SW480 (cell line): Measurements from ENCODE around the gene MOB1B.
"Not testable (repeated sequence)": the region's sequence is repeated elsewhere in the genome, so short reads cannot be mapped to it uniquely, and the experiment has no call there.

Experiments used
- DNase-seq: peaks from one replicate; pipeline ENCODE4 v3.0.0-alpha.2; 2016; ENCODE audit warnings: low spot score

MOB1B gene

GRCh38 chr4:70901984-70902576 lies at the start of gene MOB1B:
TSS of gene MOB1B (plus strand) at chr4:70902369. CDS start at chr4:70902537, 168 bp downstream.
- peak; percentile 71 for DNase-seq

- DNase-seq, result no peak
These were observed 46.7 kb upstream of the MOB1B start for GRCh38 chr4:70855464-70855863.

- DNase-seq, result no peak
These were observed 43.7 kb upstream of the MOB1B start for GRCh38 chr4:70858454-70858853.

GRCh38 chr4:70859066-70859465 lies 43.1 kb upstream of the MOB1B start:
- DNase-seq, result no peak

- DNase-seq, result no peak
These were observed 38.9 kb upstream of the MOB1B start for GRCh38 chr4:70863099-70863790.

GRCh38 chr4:70868778-70869177 lies 33.4 kb upstream of the MOB1B start:
- no peak for DNase-seq

GRCh38 chr4:70873216-70873615 lies 29.0 kb upstream of the MOB1B start:
- DNase-seq, result no peak

- no peak for DNase-seq
These were observed 27.7 kb upstream of the MOB1B start for GRCh38 chr4:70874268-70875156.

- DNase-seq, result no peak
These were observed 24.6 kb upstream of the MOB1B start for GRCh38 chr4:70877556-70877955.

GRCh38 chr4:70880739-70881138 lies 21.4 kb upstream of the MOB1B start:
- no peak for DNase-seq

- DNase-seq, result no peak
These were observed 17.0 kb upstream of the MOB1B start for GRCh38 chr4:70885174-70885573.

- no peak for DNase-seq
These were observed 9.9 kb upstream of the MOB1B start for GRCh38 chr4:70892086-70892769.

- no peak for DNase-seq
These were observed 8.4 kb upstream of the MOB1B start for GRCh38 chr4:70893790-70894189.

- DNase-seq, result peak; percentile 25
These were observed 6.8 kb upstream of the MOB1B start for GRCh38 chr4:70895405-70895804.

- no peak for DNase-seq
These were observed 6.2 kb upstream of the MOB1B start for GRCh38 chr4:70895811-70896491.

- DNase-seq, result not testable (repeated sequence)
These were observed 3.6 kb upstream of the MOB1B start for GRCh38 chr4:70898581-70898980.

- peak; percentile 6 for DNase-seq
These were observed 574 bp upstream of the MOB1B start for GRCh38 chr4:70901607-70901983.

GRCh38 chr4:70902577-70903290 lies 565 bp downstream of the MOB1B start:
- peak; percentile 29 for DNase-seq

- DNase-seq, result no peak
These were observed 1.1 kb downstream of the MOB1B start for GRCh38 chr4:70903291-70903603.

GRCh38 chr4:70908993-70909556 lies 6.9 kb downstream of the MOB1B start:
- no peak for DNase-seq

GRCh38 chr4:70914000-70914399 lies 11.8 kb downstream of the MOB1B start:
- DNase-seq, result no peak
